Hepatocyte (in vitro differentiated cells): ENCODE data around the gene CUBN. TPM values are rescaled to one million over a fixed set of nuclear protein-coding genes. Genes with fewer than 3 reads are reported as not detected.

Source experiments
- DNase-seq: peaks from one replicate; pipeline ENCODE4 v3.0.0-alpha.2; 2016; ENCODE audit warnings: low spot score
- H2AFZ ChIP-seq: fragments of 200-600 bp; sonication (generic); 2 replicates; pipeline ENCODE4 v1.6.0; 2016; ENCODE audit warnings: antibody characterized with exemption, mild to moderate bottlenecking
- H3K27ac ChIP-seq: fragments of 200-600 bp; sonication (generic); 2 replicates; pipeline ENCODE4 v1.5.1; 2016; ENCODE audit warnings: mild to moderate bottlenecking
- H3K27me3 ChIP-seq: fragments of 200-600 bp; sonication (generic); 2 replicates; pipeline ENCODE4 v1.6.1; 2016
- H3K36me3 ChIP-seq: fragments of 200-600 bp; sonication (generic); replicated peaks from 2 replicates; pipeline ENCODE4 v1.5.1; 2016; ENCODE audit warnings: low read depth; ENCODE audit not compliant: insufficient read depth
- H3K4me1 ChIP-seq: fragments of 200-600 bp; sonication (generic); 2 replicates; pipeline ENCODE4 v1.5.1; 2016; ENCODE audit warnings: mild to moderate bottlenecking, moderate library complexity; ENCODE audit not compliant: insufficient read depth
- H3K4me2 ChIP-seq: fragments of 200-600 bp; sonication (generic); 2 replicates; pipeline ENCODE4 v1.6.0; 2016
- H3K4me3 ChIP-seq: fragments of 200-600 bp; sonication (generic); 2 replicates; pipeline ENCODE4 v1.5.1; 2016; ENCODE audit warnings: mild to moderate bottlenecking
- H3K79me2 ChIP-seq: fragments of 200-600 bp; sonication (generic); 2 replicates; pipeline ENCODE4 v1.6.0; 2017; ENCODE audit warnings: mild to moderate bottlenecking
- H3K9me2 ChIP-seq: fragments of 200-600 bp; sonication (generic); replicated peaks from 2 replicates; pipeline ENCODE4 v1.6.0; 2017; ENCODE audit warnings: mild to moderate bottlenecking; ENCODE audit not compliant: insufficient read depth
- H3K9me3 ChIP-seq: fragments of 200-600 bp; sonication (generic); 2 replicates; pipeline ENCODE4 v1.5.1; 2016; ENCODE audit warnings: low read depth, mild to moderate bottlenecking
- H4K20me1 ChIP-seq: fragments of 200-600 bp; sonication (generic); 2 replicates; pipeline ENCODE4 v1.6.0; 2016; ENCODE audit warnings: mild to moderate bottlenecking; ENCODE audit not compliant: insufficient read depth, poor library complexity, severe bottlenecking
- CTCF ChIP-seq: fragments of 200-600 bp; sonication (generic); IDR thresholded peaks from 2 replicates; pipeline ENCODE4 v1.5.1; 2016; ENCODE audit warnings: antibody characterized with exemption, mild to moderate bottlenecking; ENCODE audit not compliant: poor library complexity
- EZH2 ChIP-seq: fragments of 200-600 bp; sonication (generic); IDR thresholded peaks from 2 replicates; pipeline ENCODE4 v1.6.1; 2016; ENCODE audit warnings: antibody characterized with exemption, mild to moderate bottlenecking, borderline replicate concordance
- EZH2phosphoT487 ChIP-seq: fragments of 200-600 bp; sonication (generic); IDR thresholded peaks from one replicate; pipeline ENCODE4 v1.6.1; 2018; ENCODE audit warnings: antibody characterized with exemption, mild to moderate bottlenecking, low read depth, moderate library complexity; ENCODE audit not compliant: unreplicated experiment, severe bottlenecking
- WGBS: methylation state at CpG from one replicate; pipeline ENCODE4 v1.1.6; 2016; ENCODE audit warnings: low lambda C conversion rate; ENCODE audit errors: missing lambda C conversion rate; 5-methylcytosine and 5-hydroxymethylcytosine counted together
- polyA plus RNA-seq: library from polyadenylated mRNA; unstranded; fragments of >200 nt; fragmentation: Nextera tagmentation; extraction: Ambion mirVana; gene quantifications from 2 replicates; pipeline ENCODE4 v1.2.1, GENCODE V29; 2016
- total RNA-seq: library from RNA; depleted of rRNA; stranded (reverse); fragments of >200 nt; gene quantifications from 2 replicates; pipeline ENCODE4 v1.2.3, GENCODE V29; 2014

The CUBN gene
- total and polyA plus RNA-seq, 2 experiments from 2014 or later: 2.0 to 10.6 TPM

GRCh38 chr10:16794005-16794404 lies 335.6 kb downstream of the CUBN start:
- H3K4me3 ChIP-seq: no peak overlapping the region
- no peak overlapping the region for H3K4me2 ChIP-seq
- no peak for TF ChIP-seq EZH2
- TF ChIP-seq EZH2phosphoT487: no peak
- no peak for TF ChIP-seq CTCF
- no peak for DNase-seq
- no peak overlapping the region for H3K27ac ChIP-seq
- no peaks in the 10 kb centered on the region for H3K9me3 ChIP-seq
- H3K9me2 ChIP-seq: no peaks in the 10 kb centered on the region
- peaks cover 16% of the 10 kb centered on the region for H3K79me2 ChIP-seq
- no peaks in the 10 kb centered on the region for H3K4me1 ChIP-seq
- H2AFZ ChIP-seq: no peak overlapping the region
- 89% methylated on average over 1 of the region's 1 CpG for WGBS
- H3K36me3 ChIP-seq: no peaks in the 10 kb centered on the region
- no peaks in the 10 kb centered on the region for H4K20me1 ChIP-seq
- no peaks in the 10 kb centered on the region for H3K27me3 ChIP-seq

GRCh38 chr10:16792675-16793074 lies 336.9 kb downstream of the CUBN start:
- H3K79me2 ChIP-seq: peaks cover 5% of the 10 kb centered on the region

GRCh38 chr10:16789765-16790164 lies 339.8 kb downstream of the CUBN start:
- no peaks in the 10 kb centered on the region for H3K79me2 ChIP-seq
- no peaks in the 10 kb centered on the region for H4K20me1 ChIP-seq
- DNase-seq: no peak
- WGBS: 81% methylated on average over 4 of the region's 4 CpGs
- H3K27me3 ChIP-seq: no peaks in the 10 kb centered on the region
- H3K9me2 ChIP-seq: no peaks in the 10 kb centered on the region
- no peak overlapping the region for H2AFZ ChIP-seq
- H3K4me1 ChIP-seq: no peaks in the 10 kb centered on the region
- H3K4me2 ChIP-seq: no peak overlapping the region
- no peak overlapping the region for H3K4me3 ChIP-seq
- no peaks in the 10 kb centered on the region for H3K36me3 ChIP-seq
- no peaks in the 10 kb centered on the region for H3K9me3 ChIP-seq
- no peak overlapping the region for H3K27ac ChIP-seq
- TF ChIP-seq CTCF: no peak
- TF ChIP-seq EZH2phosphoT487: no peak
- no peak for TF ChIP-seq EZH2

More at GRCh38 chr10:16792675-16793074, 336.9 kb downstream of the CUBN start:
- no peaks in the 10 kb centered on the region for H4K20me1 ChIP-seq
- H3K4me3 ChIP-seq: no peak overlapping the region
- no peak for DNase-seq
- no peak overlapping the region for H2AFZ ChIP-seq
- no peaks in the 10 kb centered on the region for H3K36me3 ChIP-seq
- H3K9me3 ChIP-seq: no peaks in the 10 kb centered on the region
- H3K9me2 ChIP-seq: no peaks in the 10 kb centered on the region
- TF ChIP-seq EZH2 (no peak), CTCF (no peak), EZH2phosphoT487 (no peak)
- no peak overlapping the region for H3K4me2 ChIP-seq
- no peaks in the 10 kb centered on the region for H3K27me3 ChIP-seq
- no peaks in the 10 kb centered on the region for H3K4me1 ChIP-seq
- WGBS: 91% methylated on average over 8 of the region's 8 CpGs
- no peak overlapping the region for H3K27ac ChIP-seq

GRCh38 chr10:16789261-16789660 lies 340.4 kb downstream of the CUBN start:
- H3K4me3 ChIP-seq: no peak overlapping the region
- DNase-seq: no peak
- no peaks in the 10 kb centered on the region for H3K4me1 ChIP-seq
- H2AFZ ChIP-seq: no peak overlapping the region
- H3K36me3 ChIP-seq: no peaks in the 10 kb centered on the region
- no peaks in the 10 kb centered on the region for H3K9me2 ChIP-seq
- TF ChIP-seq EZH2phosphoT487 (no peak), CTCF (no peak), EZH2 (no peak)
- H3K4me2 ChIP-seq: no peak overlapping the region
- no peaks in the 10 kb centered on the region for H4K20me1 ChIP-seq
- no peak overlapping the region for H3K27ac ChIP-seq
- 78% methylated on average over 7 of the region's 7 CpGs for WGBS
- H3K79me2 ChIP-seq: no peaks in the 10 kb centered on the region
- H3K9me3 ChIP-seq: no peaks in the 10 kb centered on the region
- no peaks in the 10 kb centered on the region for H3K27me3 ChIP-seq
